ENCODE data around the gene PRKAG3. TPM values are rescaled to one million over a fixed set of nuclear protein-coding genes. Genes with fewer than 3 reads are reported as not detected.

PRKAG3 gene
- total RNA-seq, 4 donors from 2014 or later, result not detected

- Histone ChIP-seq H3K4me1 (no peaks in the 10 kb centered on the region), H3K36me3 (no peaks in the 10 kb centered on the region), H3K9me3 (no peaks in the 10 kb centered on the region), H3K4me3 (replicated peaks in 1 of 3) (no peak overlapping the region), H3K27ac (no peak overlapping the region), H3K27me3 (no peaks in the 10 kb centered on the region)
- no peak for DNase-seq
- WGBS, 2 donors, result 82 to 83% methylated on average over 9 of the region's 9 CpGs
- intact Hi-C loops (cut with DNase I), result no loop called here
- no peak for TF ChIP-seq POLR2A (IDR thresholded peaks at IDR 0.05)
- TF ChIP-seq CTCF (IDR thresholded peaks at IDR 0.05), result no peak
Measured at GRCh38 chr2:218821605-218822211, 9.9 kb downstream of the PRKAG3 start.

GRCh38 chr2:218820746-218821369 is 10.7 kb downstream of the PRKAG3 start:
- no peak for TF ChIP-seq POLR2A (IDR thresholded peaks at IDR 0.05)
- no peak for TF ChIP-seq CTCF (IDR thresholded peaks at IDR 0.05)
- 95% methylated on average over 8 to 13 of the region's 15 CpGs for WGBS, 2 donors
- H3K27me3 ChIP-seq, result no peaks in the 10 kb centered on the region
- no peak overlapping the region for H3K27ac ChIP-seq
- DNase-seq, result no peak
- H3K36me3 ChIP-seq, result no peaks in the 10 kb centered on the region
- H3K4me1 ChIP-seq, result no peaks in the 10 kb centered on the region
- H3K4me3 ChIP-seq (replicated peaks in 1 of 3), result no peak overlapping the region
- intact Hi-C loops (cut with DNase I), result no loop called here
- no peaks in the 10 kb centered on the region for H3K9me3 ChIP-seq

GRCh38 chr2:218819093-218819492 is 12.5 kb downstream of the PRKAG3 start:
- no peaks in the 10 kb centered on the region for H3K36me3 ChIP-seq
- intact Hi-C loops (cut with DNase I), result no loop called here
- DNase-seq, result no peak

GRCh38 chr2:218816561-218817011 is 15.0 kb downstream of the PRKAG3 start:
- WGBS, 2 donors, result 90 to 95% methylated on average over 2 of the region's 2 CpGs
- H3K27ac ChIP-seq, result no peak overlapping the region
- no peaks in the 10 kb centered on the region for H3K36me3 ChIP-seq

More at GRCh38 chr2:218819093-218819492, 12.5 kb downstream of the PRKAG3 start:
- Histone ChIP-seq H3K4me3 (replicated peaks in 1 of 3) (no peak overlapping the region), H3K4me1 (no peaks in the 10 kb centered on the region), H3K27ac (no peak overlapping the region), H3K9me3 (no peaks in the 10 kb centered on the region), H3K27me3 (no peaks in the 10 kb centered on the region)
- TF ChIP-seq CTCF (IDR thresholded peaks at IDR 0.05), result no peak
- TF ChIP-seq POLR2A (IDR thresholded peaks at IDR 0.05), result no peak
- 93 to 94% methylated on average over 7 of the region's 7 CpGs for WGBS, 2 donors

More at GRCh38 chr2:218816561-218817011, 15.0 kb downstream of the PRKAG3 start:
- Histone ChIP-seq H3K4me1 (no peaks in the 10 kb centered on the region), H3K9me3 (no peaks in the 10 kb centered on the region), H3K4me3 (replicated peaks in 1 of 3) (no peak overlapping the region), H3K27me3 (no peaks in the 10 kb centered on the region)
- intact Hi-C loops (cut with DNase I), result no loop called here
- no peak for TF ChIP-seq POLR2A (IDR thresholded peaks at IDR 0.05)
- TF ChIP-seq CTCF (IDR thresholded peaks at IDR 0.05), result no peak
- no peak for DNase-seq
